Skeletal muscle cell (primary cell): ENCODE results near the gene NTF4.
"Not testable (repeated sequence)": the region's sequence is repeated elsewhere in the genome, so short reads cannot be mapped to it uniquely, and the experiment has no call there.

ENCODE experiments used
- DNase-seq: peaks from one replicate; pipeline ENCODE4 v3.0.0-alpha.2; 2010; ENCODE audit warnings: low read depth
- H3K4me3 ChIP-seq: 2 replicates; pipeline ENCODE4 v1.5.1; 2011; ENCODE audit warnings: low read depth, mild to moderate bottlenecking, control low read depth, low read length, moderate library complexity

The NTF4 gene

GRCh38 chr19:49028686-49029085 lies 35.9 kb downstream of the NTF4 start:
- H3K4me3 ChIP-seq, DNase-seq: not testable (repeated sequence)

GRCh38 chr19:49025599-49025998 lies 39.0 kb downstream of the NTF4 start:
- DNase-seq: not testable (repeated sequence)

GRCh38 chr19:49025088-49025487 lies 39.5 kb downstream of the NTF4 start:
- not testable (repeated sequence) for H3K4me3 ChIP-seq, DNase-seq

More at GRCh38 chr19:49025599-49025998, 39.0 kb downstream of the NTF4 start:
- H3K4me3 ChIP-seq: not testable (repeated sequence)

- H3K4me3 ChIP-seq, DNase-seq: not testable (repeated sequence)
Measured at GRCh38 chr19:49024233-49024632, 40.4 kb downstream of the NTF4 start, which contains the start of gene CGB3. CGB3 (minus strand) TSS chr19:49024333; CDS start chr19:49023971, 362 bp downstream.

DNA sequence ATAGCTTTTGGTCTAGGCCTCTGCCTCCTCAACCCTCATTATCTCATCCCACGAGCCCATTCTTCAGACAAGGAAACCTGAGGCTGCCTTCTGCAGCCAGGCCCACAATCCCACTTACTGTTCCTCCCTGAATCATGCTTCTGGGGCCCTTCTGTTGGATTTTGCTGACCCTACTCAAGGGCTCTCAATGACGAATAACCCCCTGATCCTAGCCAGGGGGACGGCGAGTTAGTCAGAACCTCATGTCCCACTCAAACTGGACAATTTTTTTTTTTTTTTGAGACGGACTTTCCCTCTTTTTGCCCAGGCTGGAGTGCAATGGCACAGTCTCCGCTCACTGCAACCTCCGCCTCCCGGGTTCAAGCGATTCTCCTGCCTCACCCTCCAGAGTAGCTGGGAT lies 42.5 kb downstream of the NTF4 start:
- no peak overlapping the region for H3K4me3 ChIP-seq
- DNase-seq: no peak

DNA sequence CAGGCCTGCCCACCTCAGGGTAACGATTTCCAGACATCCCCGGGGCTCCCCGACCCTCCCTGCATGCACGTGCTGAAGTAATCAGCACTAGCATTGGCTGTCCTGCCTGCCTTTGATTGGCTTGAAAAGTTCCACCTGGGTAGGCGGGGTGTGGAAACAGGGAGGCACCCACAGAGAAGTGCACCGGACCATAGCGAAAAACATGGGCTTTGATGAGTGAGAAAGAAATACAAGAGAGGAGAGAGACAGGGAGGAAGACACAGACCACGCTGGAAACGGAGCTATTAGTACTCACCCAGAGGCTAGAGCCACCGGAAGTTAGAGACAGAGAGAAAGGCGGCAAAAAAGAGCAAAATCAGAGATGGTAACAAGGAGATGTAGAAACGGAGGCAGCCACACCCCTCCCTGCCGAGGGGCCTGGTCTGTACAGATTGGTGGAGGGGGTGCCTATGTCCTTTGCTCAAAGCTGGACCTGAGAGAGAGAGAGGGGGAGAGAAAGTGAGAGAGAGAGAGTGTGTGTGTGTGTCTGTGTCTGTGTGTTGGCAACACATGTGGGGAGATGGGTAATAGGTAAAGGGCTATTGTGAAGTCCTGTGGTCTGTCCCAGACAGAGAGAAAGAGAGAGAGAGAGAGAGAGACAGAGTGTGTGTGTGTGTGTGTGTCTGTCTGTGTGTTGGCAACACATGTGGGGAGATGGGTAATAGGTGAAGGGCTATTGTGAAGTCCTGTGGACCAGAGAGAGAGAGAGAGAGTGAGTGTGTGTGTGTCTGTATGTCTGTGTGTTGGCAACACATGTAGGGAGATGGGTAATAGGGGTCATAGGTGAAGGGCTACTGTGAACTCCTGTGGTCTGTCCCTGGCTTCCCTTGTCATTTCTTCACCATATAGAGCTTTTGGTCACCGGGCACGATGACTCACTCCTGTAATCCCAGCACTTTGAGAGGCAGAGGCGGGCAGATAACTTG lies 43.4 kb downstream of the NTF4 start:
- H3K4me3 ChIP-seq: no peak overlapping the region
- DNase-seq: peak; percentile 27

DNA sequence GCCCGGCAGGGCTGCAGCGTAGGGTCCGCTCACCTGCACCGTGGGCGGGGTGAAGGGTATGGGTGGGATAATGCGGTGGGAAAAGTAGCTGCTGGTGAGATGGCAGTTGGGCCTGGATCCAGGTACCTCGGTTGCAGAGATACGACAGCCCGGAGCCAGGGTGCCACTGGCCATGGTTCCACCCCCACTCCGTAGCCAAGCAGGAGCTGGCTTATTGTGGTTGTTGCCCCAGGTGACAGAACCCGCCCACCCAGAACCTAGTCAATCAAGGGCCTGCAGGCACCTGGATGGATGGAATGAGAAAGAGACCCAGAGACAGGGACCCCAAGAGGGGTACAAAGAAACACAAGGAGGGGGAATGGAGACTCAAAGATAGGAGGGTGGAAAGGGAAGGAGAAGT lies 44.3 kb downstream of the NTF4 start:
- no peak overlapping the region for H3K4me3 ChIP-seq
- DNase-seq: no peak

- H3K4me3 ChIP-seq: peak overlapping the region; percentile 33
- no peak for DNase-seq
Measured at GRCh38 chr19:49019242-49019932, 45.2 kb downstream of the NTF4 start.

DNA sequence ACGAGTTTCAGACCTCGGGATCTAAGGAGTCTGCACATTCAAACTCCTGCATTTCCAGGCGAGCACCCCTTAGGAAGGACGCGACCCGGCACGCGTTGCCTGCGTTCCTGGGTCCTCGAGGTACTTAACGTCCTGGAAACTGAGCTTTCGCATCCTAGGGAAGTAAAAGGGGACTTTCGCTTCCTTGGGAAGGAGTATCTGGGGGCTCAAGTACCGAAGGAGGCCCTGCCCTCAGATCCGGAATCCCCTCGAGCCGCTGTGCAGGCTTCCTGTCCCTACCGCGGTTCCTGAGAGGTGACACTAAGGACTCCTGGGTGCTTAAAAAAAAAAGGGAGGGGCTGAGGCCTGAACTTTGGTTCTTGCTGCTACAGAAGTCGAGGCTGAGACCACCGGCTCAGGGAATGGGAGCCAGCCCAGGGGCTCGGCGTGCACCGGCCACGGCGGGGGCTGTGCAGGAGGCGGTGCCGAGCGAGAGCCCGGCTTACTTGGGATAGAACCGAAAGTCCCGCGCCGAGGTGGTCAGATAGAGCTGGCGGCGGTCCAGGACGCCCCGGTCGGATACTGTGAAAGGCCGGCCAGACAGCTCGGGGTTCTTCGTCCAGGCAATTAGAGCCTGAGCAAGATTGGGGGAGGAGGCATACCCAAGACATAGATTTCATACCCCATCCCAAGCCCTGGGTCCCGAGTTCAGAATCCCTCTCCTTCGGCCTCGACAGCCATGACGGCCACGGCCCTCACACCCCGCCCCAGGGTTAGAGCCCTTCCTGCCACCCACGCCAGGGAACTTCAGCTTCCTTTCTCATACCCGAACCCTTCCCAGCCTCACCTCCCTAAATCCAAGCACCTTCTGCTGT lies 46.0 kb downstream of the NTF4 start:
- not testable (repeated sequence) for DNase-seq

GRCh38 chr19:49017666-49018351 lies 46.8 kb downstream of the NTF4 start:
- DNase-seq: no peak

More for the DNA sequence above, 46.0 kb downstream of the NTF4 start:
- H3K4me3 ChIP-seq: peak overlapping the region; percentile 48

GRCh38 chr19:49017041-49017665 lies 47.5 kb downstream of the NTF4 start, which contains the start of gene LHB:
LHB (minus strand) TSS chr19:49017091; CDS start chr19:49017081, 10 bp downstream.
- peak within 1 kb of the TSS; percentile 48 for H3K4me3 ChIP-seq
- no peak for DNase-seq

More at GRCh38 chr19:49017666-49018351, 46.8 kb downstream of the NTF4 start:
- peak overlapping the region; percentile 48 for H3K4me3 ChIP-seq

DNA sequence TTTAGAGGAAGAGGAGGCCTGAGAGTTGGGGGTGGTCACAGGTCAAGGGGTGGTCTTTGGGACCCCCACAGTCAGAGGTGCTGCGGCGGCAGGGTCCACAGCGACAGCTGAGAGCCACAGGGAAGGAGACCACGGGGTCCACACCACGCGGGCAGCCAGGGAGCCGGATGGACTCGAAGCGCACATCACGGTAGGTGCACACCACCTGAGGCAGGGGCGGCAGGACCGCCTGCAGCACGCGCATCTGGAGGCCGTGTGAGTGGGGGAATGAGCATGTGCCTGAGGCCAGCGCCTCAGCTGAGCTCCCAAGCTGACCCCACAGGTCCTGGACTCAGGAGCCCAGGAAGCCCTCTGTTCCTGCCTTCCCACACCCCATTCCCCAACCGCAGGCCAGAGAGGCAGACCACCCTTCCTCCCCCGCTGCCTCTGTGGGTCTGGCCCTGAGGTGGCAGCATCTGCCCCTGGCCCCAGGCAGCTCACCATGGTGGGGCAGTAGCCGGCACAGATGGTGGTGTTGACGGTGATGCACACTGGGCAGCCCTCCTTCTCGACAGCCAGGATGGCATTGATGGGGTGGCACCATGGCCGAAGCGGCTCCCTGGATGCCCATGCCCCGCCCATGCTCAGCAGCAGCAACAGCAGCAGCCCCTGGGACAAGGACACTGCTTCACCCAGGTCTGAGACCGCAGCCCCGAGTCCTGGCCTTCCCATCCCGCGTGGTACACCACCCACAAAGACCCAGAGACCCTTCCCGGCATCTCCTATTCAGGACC lies 48.4 kb downstream of the NTF4 start:
- no peak overlapping the region for H3K4me3 ChIP-seq
- no peak for DNase-seq

- no peak for DNase-seq
- H3K4me3 ChIP-seq: no peak overlapping the region
Measured at GRCh38 chr19:49014870-49015255, 49.8 kb downstream of the NTF4 start.

DNA sequence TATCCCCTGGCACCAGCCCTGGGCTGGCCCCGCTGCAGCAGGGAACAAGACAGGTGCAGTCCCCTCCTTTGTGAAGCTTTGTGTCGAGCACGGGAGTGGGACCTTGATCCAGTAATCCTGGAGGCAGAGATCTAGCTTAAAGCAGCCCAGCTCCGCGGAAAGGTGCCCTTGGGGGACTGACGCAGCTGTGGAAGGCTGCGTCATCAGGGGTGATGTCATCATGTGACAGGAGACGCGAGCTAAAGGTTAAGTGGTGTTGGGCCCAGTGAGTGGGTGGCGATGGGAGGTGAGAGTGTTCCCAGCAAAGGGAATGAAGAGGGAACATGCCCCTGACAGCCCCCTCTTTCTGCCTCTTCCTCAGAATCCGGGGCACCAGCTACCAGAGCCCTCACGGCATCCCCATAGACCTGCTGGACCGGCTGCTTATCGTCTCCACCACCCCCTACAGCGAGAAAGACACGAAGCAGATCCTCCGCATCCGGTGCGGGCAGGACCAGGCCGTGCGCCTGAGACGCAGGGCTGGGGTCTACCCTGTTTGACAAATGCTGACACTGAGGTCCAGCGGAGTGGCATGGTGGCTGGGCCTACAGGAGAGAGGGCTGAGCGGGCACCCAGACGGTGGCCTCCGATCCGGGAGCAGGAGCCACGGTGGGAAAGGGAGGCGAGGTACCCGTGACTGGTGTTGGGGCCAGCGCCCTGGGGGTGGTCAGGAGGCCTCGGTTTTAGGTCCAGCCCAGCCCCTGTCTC lies 50.3 kb downstream of the NTF4 start:
- DNase-seq: no peak
- no peak overlapping the region for H3K4me3 ChIP-seq

DNA sequence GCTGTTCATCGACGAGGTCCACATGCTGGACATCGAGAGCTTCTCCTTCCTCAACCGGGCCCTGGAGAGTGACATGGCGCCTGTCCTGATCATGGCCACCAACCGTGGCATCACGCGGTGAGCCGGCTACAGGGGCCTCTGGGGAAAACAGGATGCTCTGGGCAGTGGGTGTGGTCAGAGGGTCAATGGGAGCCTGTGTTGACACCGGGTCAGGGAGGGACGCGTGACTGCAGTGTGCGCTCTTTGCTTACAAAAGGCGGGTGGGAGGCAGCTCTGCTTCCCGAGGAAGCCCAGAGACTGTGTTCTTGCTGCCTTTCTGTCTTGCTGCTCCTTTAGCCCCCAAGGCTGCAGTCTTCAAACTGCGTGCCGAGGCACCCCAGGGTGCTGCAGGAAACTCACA lies 53.4 kb downstream of the NTF4 start:
- no peak overlapping the region for H3K4me3 ChIP-seq
- DNase-seq: no peak
